Endodermal cell (in vitro differentiated cells): ENCODE data around the gene RALA. TPM values are rescaled to one million over a fixed set of nuclear protein-coding genes. Genes with fewer than 3 reads are reported as not detected.
"Not testable (repeated sequence)": the region's sequence is repeated elsewhere in the genome, so short reads cannot be mapped to it uniquely, and the experiment has no call there.

Experiments used
- DNase-seq: peaks from one replicate; pipeline ENCODE4 v3.0.0-alpha.2; 2017
- H3K27ac ChIP-seq: 2 replicates; pipeline ENCODE4 v1.5.1; 2013; ENCODE audit warnings: mild to moderate bottlenecking, low read depth, low read length, moderate library complexity
- H3K27me3 ChIP-seq: 2 replicates; pipeline ENCODE4 v1.6.1; 2013; ENCODE audit warnings: mild to moderate bottlenecking, low read length, moderate library complexity; ENCODE audit not compliant: insufficient read depth, control insufficient read depth, poor library complexity, severe bottlenecking
- H3K36me3 ChIP-seq: 2 replicates; pipeline ENCODE4 v1.7.0; 2013; ENCODE audit warnings: mild to moderate bottlenecking, low read length, moderate library complexity; ENCODE audit not compliant: control insufficient read depth, insufficient read depth
- H3K4me1 ChIP-seq: one replicate; pipeline ENCODE4 v1.7.0; 2013; ENCODE audit warnings: low read length; ENCODE audit not compliant: control insufficient read depth, insufficient read depth
- H3K4me3 ChIP-seq: 2 replicates; pipeline ENCODE4 v1.5.1; 2013; ENCODE audit warnings: mild to moderate bottlenecking, low read length, moderate library complexity
- H3K9ac ChIP-seq: 2 replicates; pipeline ENCODE4 v1.6.1; 2013; ENCODE audit warnings: mild to moderate bottlenecking, low read length, moderate library complexity; ENCODE audit not compliant: poor library complexity, severe bottlenecking; ENCODE audit errors: extremely low read depth
- H3K9me3 ChIP-seq: 2 replicates; pipeline ENCODE4 v1.6.1; 2013; ENCODE audit warnings: mild to moderate bottlenecking, low read length, moderate library complexity; ENCODE audit not compliant: control insufficient read depth
- H3K27ac Mint-ChIP-seq: 2 replicates; pipeline ENCODE4 v1.8.0; 2020; ENCODE audit warnings: mixed read lengths
- H3K27me3 Mint-ChIP-seq: 2 replicates; pipeline ENCODE4 v1.8.0; 2021; ENCODE audit warnings: mild to moderate bottlenecking, mixed read lengths; ENCODE audit not compliant: insufficient read depth
- H3K36me3 Mint-ChIP-seq: 2 replicates; pipeline ENCODE4 v1.8.0; 2020; ENCODE audit warnings: low read depth, mixed read lengths
- H3K4me1 Mint-ChIP-seq: 2 replicates; pipeline ENCODE4 v1.8.0; 2020; ENCODE audit warnings: mixed read lengths
- H3K4me3 Mint-ChIP-seq: 2 replicates; pipeline ENCODE4 v1.8.0; 2020; ENCODE audit warnings: mild to moderate bottlenecking, moderate library complexity, mixed read lengths
- H3K9me3 Mint-ChIP-seq: 2 replicates; pipeline ENCODE4 v1.8.0; 2020; ENCODE audit warnings: mild to moderate bottlenecking, mixed read lengths
- CTCF ChIP-seq: fragments of 200-600 bp; sonication (generic); conservative IDR thresholded peaks from 2 replicates; pipeline ENCODE4 v1.5.0; 2021; ENCODE audit warnings: antibody characterized with exemption, mild to moderate bottlenecking
- WGBS, 2 experiments: methylation state at CpG; one replicate each; pipeline versions ENCODE4 v1.1.5 to v1.1.7; 2013; ENCODE audit warnings: missing lambda C conversion rate in 2 of 2, mixed read lengths in 1 of 2; ENCODE audit not compliant: insufficient coverage in 1 of 2, insufficient read length in 1 of 2; 5-methylcytosine and 5-hydroxymethylcytosine counted together
- total RNA-seq, 2 donors: library from RNA; stranded (reverse); fragmentation: NEBNext Ultra II Directional in 1 of 2; extraction: Animal tissue kit (Norgen Biotek cat#: 25700) in 1 of 2; gene quantifications; 2 replicates in 1 of 2; 3 replicates in 1 of 2; pipeline ENCODE4 v1.2.1, GENCODE V29; 2021

Gene RALA
- total RNA-seq, 2 donors from 2014 or later: 43.9 to 46.4 TPM

- WGBS, 2 experiments: 50% methylated on average over 2 of the region's 2 CpGs; no CpG with 5 or more reads in 1 of the 2 experiments
- no peak overlapping the region for H3K9ac ChIP-seq
- Mint-ChIP-seq H3K36me3 (peaks cover 26% of the 10 kb centered on the region), H3K9me3 (peaks cover 15% of the 10 kb centered on the region), H3K27ac (no peak overlapping the region), H3K4me3 (no peak overlapping the region), H3K27me3 (no peaks in the 10 kb centered on the region), H3K4me1 (peaks cover 18% of the 10 kb centered on the region)
- no peaks in the 10 kb centered on the region for H3K27me3 ChIP-seq
- H3K36me3 ChIP-seq: peaks cover 3% of the 10 kb centered on the region
- H3K9me3 ChIP-seq: peaks cover 21% of the 10 kb centered on the region
- TF ChIP-seq CTCF: no peak
- no peak overlapping the region for H3K27ac ChIP-seq
- no peaks in the 10 kb centered on the region for H3K4me1 ChIP-seq
- DNase-seq: no peak
- H3K4me3 ChIP-seq: no peak overlapping the region
Measured at GRCh38 chr7:39666562-39666961, 43.2 kb downstream of the RALA start.

GRCh38 chr7:39667341-39667923, 44.1 kb downstream of the RALA start:
- TF ChIP-seq CTCF: no peak
- H3K9me3 Mint-ChIP-seq: peaks cover 6% of the 10 kb centered on the region
- Histone ChIP-seq H3K9me3 (peaks cover 12% of the 10 kb centered on the region), H3K27me3 (no peaks in the 10 kb centered on the region), H3K27ac (no peak overlapping the region), H3K4me3 (no peak overlapping the region), H3K36me3 (no peaks in the 10 kb centered on the region), H3K4me1 (no peaks in the 10 kb centered on the region), H3K9ac (no peak overlapping the region)
- WGBS, 2 experiments: 75 to 86% methylated on average over 3 of the region's 3 CpGs
- DNase-seq: no peak
- H3K27me3 Mint-ChIP-seq: no peaks in the 10 kb centered on the region
- no peak overlapping the region for H3K27ac Mint-ChIP-seq
- H3K36me3 Mint-ChIP-seq: peaks cover 18% of the 10 kb centered on the region
- H3K4me1 Mint-ChIP-seq: peaks cover 18% of the 10 kb centered on the region
- no peak overlapping the region for H3K4me3 Mint-ChIP-seq

- H3K36me3 ChIP-seq, H3K4me3 ChIP-seq, H3K9me3 Mint-ChIP-seq, H3K9ac ChIP-seq, H3K27ac Mint-ChIP-seq, H3K4me3 Mint-ChIP-seq, H3K27ac ChIP-seq, DNase-seq, H3K27me3 Mint-ChIP-seq, H3K4me1 ChIP-seq, H3K27me3 ChIP-seq, H3K9me3 ChIP-seq: not testable (repeated sequence)
- 85% methylated on average over 4 of the region's 4 CpGs; no CpG with 5 or more reads in 1 of the 2 experiments for WGBS, 2 experiments
- H3K4me1 Mint-ChIP-seq: peaks cover 18% of the 10 kb centered on the region
- peaks cover 10% of the 10 kb centered on the region for H3K36me3 Mint-ChIP-seq
Measured at GRCh38 chr7:39668280-39668679, 44.9 kb downstream of the RALA start.

GRCh38 chr7:39670052-39670451, 46.7 kb downstream of the RALA start:
- Histone ChIP-seq H3K4me1 (no peaks in the 10 kb centered on the region), H3K9me3 (no peaks in the 10 kb centered on the region), H3K27me3 (no peaks in the 10 kb centered on the region), H3K4me3 (no peak overlapping the region), H3K36me3 (no peaks in the 10 kb centered on the region), H3K9ac (no peak overlapping the region), H3K27ac (no peak overlapping the region)
- DNase-seq: no peak
- no peaks in the 10 kb centered on the region for H3K27me3 Mint-ChIP-seq
- no peaks in the 10 kb centered on the region for H3K9me3 Mint-ChIP-seq
- H3K4me1 Mint-ChIP-seq: peaks cover 5% of the 10 kb centered on the region
- WGBS, 2 experiments: 82 to 93% methylated on average over 2 of the region's 2 CpGs
- peaks cover 3% of the 10 kb centered on the region for H3K36me3 Mint-ChIP-seq
- TF ChIP-seq CTCF: no peak
- no peak overlapping the region for H3K27ac Mint-ChIP-seq
- no peak overlapping the region for H3K4me3 Mint-ChIP-seq
